Neural cell (in vitro differentiated cells): ENCODE measurements around the gene GCNT3. TPM values are rescaled to one million over a fixed set of nuclear protein-coding genes. Genes with fewer than 3 reads are reported as not detected.

Experiments used
- H2AFZ ChIP-seq: fragments of 200-600, 300-800 bp; sonication (generic), shearing (Covaris generic); 2 replicates; pipeline ENCODE4 v1.6.0; 2014; ENCODE audit warnings: low read depth, mild to moderate bottlenecking, antibody characterized with exemption, low read length, moderate library complexity
- H3F3A ChIP-seq: fragments of 200-600 bp; shearing (Covaris generic); 2 replicates; pipeline ENCODE4 v1.6.1; 2016; ENCODE audit warnings: mild to moderate bottlenecking, moderate library complexity, mixed read lengths, antibody characterized with exemption, low read length; ENCODE audit not compliant: insufficient read depth, poor library complexity, severe bottlenecking
- H3K27ac ChIP-seq: fragments of 200-600, 300-800 bp; sonication (generic), shearing (Covaris generic); 2 replicates; pipeline ENCODE4 v1.5.1; 2014; ENCODE audit warnings: mild to moderate bottlenecking, low read length, moderate library complexity
- H3K27me3 ChIP-seq: fragments of 300-800, 200-600 bp; sonication (generic), shearing (Covaris generic); 2 replicates; pipeline ENCODE4 v1.6.0; 2014; ENCODE audit warnings: mild to moderate bottlenecking, low read depth, low read length, moderate library complexity; ENCODE audit not compliant: insufficient read depth
- H3K36me3 ChIP-seq: fragments of 300-800, 200-600 bp; sonication (generic), shearing (Covaris generic); 2 replicates; pipeline ENCODE4 v1.5.1; 2014; ENCODE audit warnings: mild to moderate bottlenecking, antibody characterized with exemption, low read length, moderate library complexity; ENCODE audit not compliant: insufficient read depth
- H3K4me2 ChIP-seq: fragments of 300-800, 200-600 bp; sonication (generic), shearing (Covaris generic); 2 replicates; pipeline ENCODE4 v1.6.0; 2014; ENCODE audit warnings: mild to moderate bottlenecking, low read length
- H3K4me3 ChIP-seq: fragments of 300-800, 200-600 bp; sonication (generic), shearing (Covaris generic); 2 replicates; pipeline ENCODE4 v1.5.1; 2014; ENCODE audit warnings: mild to moderate bottlenecking, low read length, moderate library complexity
- H3K79me2 ChIP-seq: fragments of 200-600 bp; shearing (Covaris generic); replicated peaks from 2 replicates; pipeline ENCODE4 v1.6.0; 2014; ENCODE audit warnings: mild to moderate bottlenecking, low read length, moderate library complexity; ENCODE audit not compliant: insufficient read depth
- H3K9ac ChIP-seq: fragments of 300-800, 200-600 bp; sonication (generic), shearing (Covaris generic); 2 replicates; pipeline ENCODE4 v1.6.1; 2016; ENCODE audit warnings: mild to moderate bottlenecking, low read length, mixed read lengths
- H3K9me2 ChIP-seq: fragments of 200-600 bp; shearing (Covaris generic); 2 replicates; pipeline ENCODE4 v1.6.1; 2016; ENCODE audit warnings: mild to moderate bottlenecking, low read length, mixed read lengths; ENCODE audit not compliant: insufficient read depth
- H3K9me3 ChIP-seq: fragments of 200-600, 300-800 bp; sonication (generic), shearing (Covaris generic); 2 replicates; pipeline ENCODE4 v1.6.1; 2016; ENCODE audit warnings: mild to moderate bottlenecking, mixed run types, low read length, moderate library complexity, mixed read lengths
- H4K20me1 ChIP-seq: fragments of 200-600 bp; shearing (Covaris generic); 2 replicates; pipeline ENCODE4 v1.6.1; 2016; ENCODE audit warnings: mild to moderate bottlenecking, mixed run types; ENCODE audit not compliant: insufficient read depth
- CTCF ChIP-seq: fragments of 450-650 bp; IDR thresholded peaks from 2 replicates; pipeline ENCODE4 v1.5.1; 2014; ENCODE audit warnings: antibody characterized with exemption, mild to moderate bottlenecking, moderate library complexity; ENCODE audit not compliant: poor library complexity, severe bottlenecking
- EP300 ChIP-seq: fragments of 450-650 bp; conservative IDR thresholded peaks from 2 replicates; pipeline ENCODE4 v1.6.1; 2014; ENCODE audit warnings: antibody characterized with exemption, mild to moderate bottlenecking, moderate library complexity; ENCODE audit not compliant: poor library complexity, severe bottlenecking
- EZH2 ChIP-seq: fragments of 200-600, 300-800 bp; shearing (Covaris generic), sonication (generic); IDR thresholded peaks from 2 replicates; pipeline ENCODE4 v1.6.1; 2014; ENCODE audit warnings: antibody characterized with exemption, low read length, borderline replicate concordance, mild to moderate bottlenecking; ENCODE audit not compliant: insufficient read depth, poor library complexity, severe bottlenecking
- MXI1 ChIP-seq: fragments of 450-650 bp; conservative IDR thresholded peaks from 2 replicates; pipeline ENCODE4 v1.6.1; 2014; ENCODE audit warnings: antibody characterized with exemption, mild to moderate bottlenecking; ENCODE audit not compliant: poor library complexity, severe bottlenecking
- POLR2AphosphoS5 ChIP-seq: IDR thresholded peaks from 2 replicates; pipeline ENCODE4 v1.6.1; 2012
- RAD21 ChIP-seq: fragments of 450-650 bp; conservative IDR thresholded peaks from 2 replicates; pipeline ENCODE4 v1.6.1; 2014; ENCODE audit warnings: antibody characterized with exemption, mild to moderate bottlenecking, moderate library complexity
- REST ChIP-seq: IDR thresholded peaks from 2 replicates; pipeline ENCODE4 v1.6.1; 2012; ENCODE audit warnings: borderline replicate concordance
- SMC3 ChIP-seq: fragments of 450-650 bp; conservative IDR thresholded peaks from 2 replicates; pipeline ENCODE4 v1.6.1; 2014; ENCODE audit warnings: antibody characterized with exemption, mild to moderate bottlenecking, moderate library complexity; ENCODE audit not compliant: poor library complexity
- TAF1 ChIP-seq: IDR thresholded peaks from 2 replicates; pipeline ENCODE4 v1.6.1; 2012; ENCODE audit warnings: low read depth
- polyA plus RNA-seq: library from polyadenylated mRNA; depleted of rRNA; stranded (reverse); fragments of >200 nt; gene quantifications from 2 replicates; pipeline ENCODE4 v1.2.3, GENCODE V29; 2014

The GCNT3 gene
- polyA plus RNA-seq, 1 donor from 2014 or later: 0.81 TPM

- H3K79me2 ChIP-seq: peaks cover 27% of the 10 kb centered on the region
- no peak overlapping the region for H2AFZ ChIP-seq
- H3K4me2 ChIP-seq: no peak overlapping the region
- H3K36me3 ChIP-seq: peaks cover 11% of the 10 kb centered on the region
- no peak overlapping the region for H3K9ac ChIP-seq
- H3K27me3 ChIP-seq: no peaks in the 10 kb centered on the region
- H3K27ac ChIP-seq: no peak overlapping the region
- H3K9me3 ChIP-seq: no peaks in the 10 kb centered on the region
- no peaks in the 10 kb centered on the region for H4K20me1 ChIP-seq
- no peaks in the 10 kb centered on the region for H3K9me2 ChIP-seq
- no peaks in the 10 kb centered on the region for H3F3A ChIP-seq
- TF ChIP-seq RAD21 (no peak), POLR2AphosphoS5 (no peak), MXI1 (no peak), EP300 (no peak), REST (no peak), CTCF (no peak), EZH2 (no peak), SMC3 (no peak), TAF1 (no peak)
- no peak overlapping the region for H3K4me3 ChIP-seq
These were observed 47.8 kb downstream of the GCNT3 start for GRCh38 chr15:59659366-59659765.

- H3K4me2 ChIP-seq: no peak overlapping the region
- no peaks in the 10 kb centered on the region for H3F3A ChIP-seq
- H3K27ac ChIP-seq: no peak overlapping the region
- no peaks in the 10 kb centered on the region for H4K20me1 ChIP-seq
- TF ChIP-seq POLR2AphosphoS5 (no peak), SMC3 (no peak), EZH2 (no peak), REST (no peak), MXI1 (no peak), TAF1 (no peak), CTCF (no peak), RAD21 (no peak), EP300 (no peak)
- no peaks in the 10 kb centered on the region for H3K27me3 ChIP-seq
- no peak overlapping the region for H3K4me3 ChIP-seq
- no peak overlapping the region for H3K9ac ChIP-seq
- H3K36me3 ChIP-seq: peaks cover 11% of the 10 kb centered on the region
- no peak overlapping the region for H2AFZ ChIP-seq
- no peaks in the 10 kb centered on the region for H3K79me2 ChIP-seq
- H3K9me2 ChIP-seq: no peaks in the 10 kb centered on the region
- no peaks in the 10 kb centered on the region for H3K9me3 ChIP-seq
These were observed 50.7 kb downstream of the GCNT3 start for GRCh38 chr15:59662260-59662659.
